NCI-H2196 treated with DMSO at 0.1 percent for 48 hours (cell line): Measurements from ENCODE around the gene AUTS2.
"Not testable (repeated sequence)": the region's sequence is repeated elsewhere in the genome, so short reads cannot be mapped to it uniquely, and the experiment has no call there.

Experiments
- DNase-seq: peaks from one replicate; lab custom pipeline; 2025; ENCODE audit not compliant: unreplicated experiment; lab: John Stamatoyannopoulos, UW

AUTS2 gene

GRCh38 chr7:70630440-70630817 is 1032.2 kb downstream of the AUTS2 start:
- no peak for DNase-seq

GRCh38 chr7:70630818-70631457 is 1032.7 kb downstream of the AUTS2 start:
- no peak for DNase-seq

- DNase-seq, result no peak
Observed at GRCh38 chr7:70631718-70632117, 1033.4 kb downstream of the AUTS2 start.

GRCh38 chr7:70632400-70632799 is 1034.1 kb downstream of the AUTS2 start:
- DNase-seq, result no peak

GRCh38 chr7:70634071-70634470 is 1035.8 kb downstream of the AUTS2 start:
- DNase-seq, result no peak

GRCh38 chr7:70634610-70635068 is 1036.4 kb downstream of the AUTS2 start:
- no peak for DNase-seq

- DNase-seq, result no peak
Observed at GRCh38 chr7:70635633-70636032, 1037.4 kb downstream of the AUTS2 start.

GRCh38 chr7:70636169-70636568 is 1037.9 kb downstream of the AUTS2 start:
- DNase-seq, result no peak

GRCh38 chr7:70637726-70638125 is 1039.5 kb downstream of the AUTS2 start:
- no peak for DNase-seq

GRCh38 chr7:70638158-70639107 is 1040.2 kb downstream of the AUTS2 start:
- DNase-seq, result no peak

- DNase-seq, result no peak
Observed at GRCh38 chr7:70640266-70640833, 1042.1 kb downstream of the AUTS2 start.

GRCh38 chr7:70641882-70642281 is 1043.6 kb downstream of the AUTS2 start:
- no peak for DNase-seq

- DNase-seq, result no peak
Observed at GRCh38 chr7:70645279-70645678, 1047.0 kb downstream of the AUTS2 start.

GRCh38 chr7:70645876-70646351 is 1047.6 kb downstream of the AUTS2 start:
- no peak for DNase-seq

- no peak for DNase-seq
Observed at GRCh38 chr7:70646536-70647248, 1048.4 kb downstream of the AUTS2 start.

- DNase-seq, result no peak
Observed at GRCh38 chr7:70647801-70648498, 1049.7 kb downstream of the AUTS2 start.

GRCh38 chr7:70648499-70648861 is 1050.2 kb downstream of the AUTS2 start:
- not testable (repeated sequence) for DNase-seq

- no peak for DNase-seq
Observed at GRCh38 chr7:70649323-70649722, 1051.0 kb downstream of the AUTS2 start.

GRCh38 chr7:70654146-70654545 is 1055.9 kb downstream of the AUTS2 start:
- DNase-seq, result no peak

- DNase-seq, result no peak
Observed at GRCh38 chr7:70654979-70655378, 1056.7 kb downstream of the AUTS2 start.

- no peak for DNase-seq
Observed at GRCh38 chr7:70655694-70656093, 1057.4 kb downstream of the AUTS2 start.
